K562 (cell line): Measurements from ENCODE around the gene RAP1GAP2. TPM values are rescaled to one million over a fixed set of nuclear protein-coding genes. Genes with fewer than 3 reads are reported as not detected.

Experiments
- ATAC-seq: fragments of 200-7000 bp; cut with Tn5 transposase; 3 replicates; pipeline ENCODE4 v1.9.1; 2020; ENCODE audit warnings: moderate library complexity
- BruUV-seq: library from RNA; stranded (reverse); fragments of 400-500 nt; replicated peaks from 2 replicates; lab custom pipeline; 2021; lab: Mats Ljungman, UMichigan
- CTCF ChIA-PET: fragments of 300-600 bp; formaldehyde crosslinking; extraction: SDS; loops from one replicate; lab custom pipeline; 2021; ENCODE audit warnings: low intra/inter-chr PET ratio; lab: Yijun Ruan, JAX
- POLR2A ChIA-PET: fragments of 300-600, 350-650 bp; sonication (Branson Sonifier 250); formaldehyde crosslinking; extraction: SDS; loops from one replicate; lab custom pipeline; 2021; ENCODE audit warnings: antibody characterized with exemption, inconsistent platforms; lab: Yijun Ruan, JAX
- DNase-seq, 4 experiments: peaks; one replicate each; pipeline versions ENCODE4 v3.0.0 to v3.0.0-alpha.2; 2011 to 2018; ENCODE audit warnings: low spot score in 3 of 4, mixed read lengths in 3 of 4; ENCODE audit errors: extremely low read depth in 1 of 4
- FAIRE-seq: peaks from 2 replicates; lab custom pipeline; 2011; peaks lifted over from hg19 to GRCh38; lab: Jason Lieb, UNC
- H2AFZ ChIP-seq: 2 replicates; pipeline ENCODE4 v1.6.0; 2011; ENCODE audit warnings: low read depth, low read length, control low read depth, inconsistent platforms
- H3K27ac ChIP-seq: fragments of 200-600 bp; 3 replicates; pipeline ENCODE4 v1.8.0; 2011; ENCODE audit warnings: low read depth, mild to moderate bottlenecking, control low read depth, inconsistent platforms, low read length, moderate library complexity, mixed read lengths; ENCODE audit errors: extremely low read depth
- H3K27me3 ChIP-seq, 2 experiments: fragments of 300-600 bp in 1 of 2; 2 replicates in 1 of 2; 3 replicates in 1 of 2; pipeline versions ENCODE4 v1.6.0 to v1.8.0; 2011; ENCODE audit warnings: inconsistent platforms in 2 of 2, low read length in 2 of 2, mild to moderate bottlenecking in 1 of 2, mixed read lengths in 1 of 2, moderate library complexity in 1 of 2; ENCODE audit not compliant: control insufficient read depth in 2 of 2, insufficient read depth in 2 of 2
- H3K36me3 ChIP-seq: fragments of 300-600 bp; 3 replicates; pipeline ENCODE4 v1.8.0; 2011; ENCODE audit warnings: mild to moderate bottlenecking, low read length, inconsistent platforms; ENCODE audit not compliant: control insufficient read depth, insufficient read depth
- H3K4me1 ChIP-seq, 2 experiments: fragments of 200-600 bp in 1 of 2; replicated peaks in 1 of 2; 2 replicates in 1 of 2; 3 replicates in 1 of 2; pipeline versions ENCODE4 v1.5.1 to v1.8.0; 2011; ENCODE audit warnings: inconsistent platforms in 2 of 2, low read length in 2 of 2, mild to moderate bottlenecking in 1 of 2, mixed read lengths in 1 of 2, moderate library complexity in 1 of 2; ENCODE audit not compliant: control insufficient read depth in 2 of 2, insufficient read depth in 2 of 2
- H3K4me2 ChIP-seq: 2 replicates; pipeline ENCODE4 v1.6.1; 2011; ENCODE audit warnings: low read length, control low read depth, inconsistent platforms, mixed read lengths; ENCODE audit not compliant: insufficient read depth
- H3K4me3 ChIP-seq: fragments of 200-600 bp; sonication (generic), shearing (Covaris generic); 2 replicates; pipeline ENCODE4 v1.5.1; 2016; ENCODE audit warnings: control low read depth, inconsistent platforms
- H3K79me2 ChIP-seq: fragments of 200-600 bp; 3 replicates; pipeline ENCODE4 v1.8.0; 2011; ENCODE audit warnings: low read length, inconsistent platforms; ENCODE audit not compliant: control insufficient read depth, insufficient read depth
- H3K9ac ChIP-seq, 2 experiments: 2 replicates each; pipeline versions ENCODE4 v1.6.0 to v1.6.1; 2011; ENCODE audit warnings: low read depth in 2 of 2, low read length in 2 of 2, control low read depth in 1 of 2, inconsistent platforms in 1 of 2, mild to moderate bottlenecking in 1 of 2, mixed read lengths in 1 of 2; ENCODE audit not compliant: insufficient read depth in 1 of 2
- H3K9me1 ChIP-seq: one replicate; pipeline ENCODE4 v1.6.0; 2011; ENCODE audit warnings: inconsistent platforms, mild to moderate bottlenecking, low read length, moderate library complexity; ENCODE audit not compliant: control insufficient read depth, insufficient read depth
- H3K9me3 ChIP-seq: replicated peaks from 2 replicates; pipeline ENCODE4 v1.5.1; 2011; ENCODE audit warnings: low read depth, low read length, inconsistent platforms; ENCODE audit not compliant: control insufficient read depth, insufficient read depth
- H4K20me1 ChIP-seq: replicated peaks from 2 replicates; pipeline ENCODE4 v1.6.1; 2011; ENCODE audit warnings: low read length, inconsistent platforms, mixed read lengths; ENCODE audit not compliant: control insufficient read depth, insufficient read depth
- CEBPG ChIP-seq, 3 experiments: fragments of 200-800 bp in 1 of 3; sonication (Bioruptor generic) in 1 of 3; sonication (generic) in 1 of 3; formaldehyde crosslinking in 1 of 3; IDR thresholded peaks in 2 of 3; conservative IDR thresholded peaks in 1 of 3; 2 replicates each; pipeline versions ENCODE4 v1.6.1 to v1.8.0; 2016 to 2022; ENCODE audit warnings: missing compliant biosample characterization in 2 of 3, missing genetic modification characterization in 2 of 3, mild to moderate bottlenecking in 1 of 3, missing genetic modification reagents in 1 of 3
- ETV5 ChIP-seq: sonication (generic); formaldehyde crosslinking; IDR thresholded peaks from 2 replicates; pipeline ENCODE4 v1.4.0; 2020; ENCODE audit warnings: low read depth, mild to moderate bottlenecking, missing genetic modification reagents
- KDM2B ChIP-seq: fragments of 250-450 bp; sonication (Bioruptor Pico); IDR thresholded peaks from 2 replicates; pipeline ENCODE4 v1.8.0; 2021; ENCODE audit warnings: mild to moderate bottlenecking, moderate library complexity
- KLF13 ChIP-seq: fragments of 450-650 bp; IDR thresholded peaks from 2 replicates; pipeline ENCODE4 v1.6.1; 2016; ENCODE audit warnings: missing genetic modification characterization, low read depth, mild to moderate bottlenecking, missing compliant biosample characterization, moderate library complexity, borderline replicate concordance
- TARDBP ChIP-seq: fragments of 450-650 bp; IDR thresholded peaks from 2 replicates; pipeline ENCODE4 v1.6.1; 2016
- THRAP3 ChIP-seq: fragments of 450-650 bp; IDR thresholded peaks from 2 replicates; pipeline ENCODE4 v1.6.1; 2016; ENCODE audit warnings: mild to moderate bottlenecking, inconsistent platforms, borderline replicate concordance
- ZNF134 ChIP-seq: fragments of 250-450 bp; sonication (Bioruptor Pico); conservative IDR thresholded peaks from 2 replicates; pipeline ENCODE4 v1.4.0; 2020
- ZNF140 ChIP-seq: fragments of 250-450 bp; sonication (Bioruptor Pico); IDR thresholded peaks from 2 replicates; pipeline ENCODE4 v1.8.0; 2021; ENCODE audit warnings: moderate library complexity, mild to moderate bottlenecking, inconsistent platforms
- ZNF384 ChIP-seq: IDR thresholded peaks from 2 replicates; pipeline ENCODE4 v1.6.1; 2012; ENCODE audit warnings: low read depth, low read length, improper control_type of control experiment
- ZNF41 ChIP-seq: fragments of 250-450 bp; sonication (Bioruptor Pico); conservative IDR thresholded peaks from 2 replicates; pipeline ENCODE4 v1.4.0; 2020; ENCODE audit warnings: mild to moderate bottlenecking
- WGBS: fragments of 100-300 bp; shearing (Covaris generic); methylation state at CpG from one replicate; pipeline ENCODE4 v1.1.6; 2016; ENCODE audit warnings: low coverage, mixed read lengths; ENCODE audit not compliant: insufficient coverage; ENCODE audit errors: missing lambda C conversion rate; 5-methylcytosine and 5-hydroxymethylcytosine counted together
- in situ Hi-C: fragments of 300-500 bp; cut with MboI; formaldehyde crosslinking; loops from 4 replicates; pipeline ENCODE4 v1.15.0; 2018; ENCODE audit warnings: inconsistent platforms, mixed read lengths
- intact Hi-C: fragments of 100-400 bp; cut with micrococcal nuclease; formaldehyde crosslinking; loops from 2 replicates; pipeline ENCODE4 v1.14.2; 2022
- polyA plus RNA-seq, 8 experiments: library from polyadenylated mRNA; depleted of rRNA in 4 of 8; stranded (reverse) in 5 of 8; unstranded in 3 of 8; fragments of >200 nt; fragmentation: Nextera tagmentation in 2 of 8; fragmentation: Illumina TruSeq in 1 of 8; extraction: Ambion mirVana in 2 of 8; extraction: Trizol in 1 of 8; gene quantifications; 2 replicates each; pipeline versions ENCODE4 v1.2.1 to v1.2.3, GENCODE V29; 2011 to 2014; ENCODE audit warnings: inconsistent platforms in 1 of 8, missing spikeins in 1 of 8
- total RNA-seq, 7 experiments: library from RNA; depleted of rRNA in 6 of 7; stranded (reverse); fragments of >200 nt in 6 of 7; fragmentation: Illumina TruSeq in 2 of 7; extraction: Trizol in 2 of 7; gene quantifications; 2 replicates each; pipeline versions ENCODE4 v1.2.1 to v1.2.3, GENCODE V29; 2011 to 2021; ENCODE audit warnings: low replicate concordance in 1 of 7
- TF ChIP-seq, protein P1 (sequence below), 2 experiments: IDR thresholded peaks in 1 of 2; conservative IDR thresholded peaks in 1 of 2; 2 replicates each; pipeline ENCODE4 v1.6.1; 2016; ENCODE audit warnings: low read depth in 2 of 2, mild to moderate bottlenecking in 1 of 2, missing compliant biosample characterization in 1 of 2, missing genetic modification characterization in 1 of 2, moderate library complexity in 1 of 2
- TF ChIP-seq, protein P2 (sequence below): fragments of 250-450 bp; sonication (Bioruptor Pico); IDR thresholded peaks from 2 replicates; pipeline ENCODE4 v1.4.0; 2020; ENCODE audit warnings: borderline replicate concordance
- TF ChIP-seq, protein P3 (sequence below): fragments of 250-450 bp; sonication (Bioruptor Pico); IDR thresholded peaks from 2 replicates; pipeline ENCODE4 v1.8.0; 2021; ENCODE audit warnings: mild to moderate bottlenecking, moderate library complexity
- TF ChIP-seq, protein P4 (sequence below): fragments of 200-800 bp; sonication (Bioruptor generic); IDR thresholded peaks from 2 replicates; pipeline ENCODE4 v1.6.1; 2017; ENCODE audit warnings: missing genetic modification characterization, missing compliant biosample characterization

Gene RAP1GAP2
- total and polyA plus RNA-seq, 9 of the 15 experiments (the other 6 are each of a cell fraction or from before 2014, with no cell fraction given) = 0.01 to 1.3 (median 0.42) TPM; not detected in 1

DNA sequence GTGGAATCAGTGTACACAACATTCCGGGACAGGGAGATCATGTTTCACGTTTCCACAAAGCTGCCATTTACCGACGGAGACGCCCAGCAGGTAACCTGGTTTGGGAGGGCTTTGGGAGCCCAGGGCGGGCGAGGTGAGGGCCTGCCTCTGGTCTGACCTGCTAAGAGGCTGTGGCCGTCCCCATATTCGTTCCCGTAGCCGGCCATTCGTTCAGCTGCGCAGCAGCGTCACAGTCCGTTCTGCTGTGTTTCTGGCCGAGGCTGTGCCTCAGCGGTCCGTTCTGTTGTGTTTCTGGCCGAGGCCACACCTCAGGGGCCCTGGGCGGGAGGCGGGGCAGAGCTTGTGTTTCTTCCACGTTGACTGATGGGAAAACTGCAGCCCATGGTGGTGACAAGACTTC, 199.1 kb downstream of the RAP1GAP2 start:
- no peaks in the 10 kb centered on the region for H3K79me2 ChIP-seq
- H3K4me2 ChIP-seq = no peak overlapping the region
- in situ Hi-C loops = no loop called here
- ChIA-PET CTCF (no interaction called here), POLR2A (no interaction called here)
- no peaks in the 10 kb centered on the region for H3K36me3 ChIP-seq
- no peak overlapping the region for H3K9ac ChIP-seq
- peaks cover 2 to 30% of the 10 kb centered on the region in 2 experiments; a peak in 3 of 5 replicates for H3K27me3 ChIP-seq
- peaks cover 0 to 3% of the 10 kb centered on the region in 2 experiments; a peak in 1 of 5 replicates for H3K4me1 ChIP-seq
- no peaks in the 10 kb centered on the region for H4K20me1 ChIP-seq
- no peaks in the 10 kb centered on the region for H3K9me3 ChIP-seq
- no peak overlapping the region for H3K4me3 ChIP-seq
- H2AFZ ChIP-seq = no peak overlapping the region
- no TSS peak for BruUV-seq
- no peak for DNase-seq
- 3% methylated on average over 9 of the region's 22 CpGs for WGBS
- no peak overlapping the region for H3K27ac ChIP-seq
- no peaks in the 10 kb centered on the region for H3K9me1 ChIP-seq
- no peak for FAIRE-seq
- intact Hi-C loops = no loop called here
- ATAC-seq = no peak
- no peak for TF ChIP-seq ZNF140 (CRISPR knock-in tag)
- TF ChIP-seq, protein P1, sequence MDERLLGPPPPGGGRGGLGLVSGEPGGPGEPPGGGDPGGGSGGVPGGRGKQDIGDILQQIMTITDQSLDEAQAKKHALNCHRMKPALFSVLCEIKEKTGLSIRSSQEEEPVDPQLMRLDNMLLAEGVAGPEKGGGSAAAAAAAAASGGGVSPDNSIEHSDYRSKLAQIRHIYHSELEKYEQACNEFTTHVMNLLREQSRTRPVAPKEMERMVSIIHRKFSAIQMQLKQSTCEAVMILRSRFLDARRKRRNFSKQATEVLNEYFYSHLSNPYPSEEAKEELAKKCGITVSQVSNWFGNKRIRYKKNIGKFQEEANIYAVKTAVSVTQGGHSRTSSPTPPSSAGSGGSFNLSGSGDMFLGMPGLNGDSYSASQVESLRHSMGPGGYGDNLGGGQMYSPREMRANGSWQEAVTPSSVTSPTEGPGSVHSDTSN (CRISPR knock-in tag; IDR thresholded peaks at IDR 0.05; ENCODE audit: low read depth) = no peak
- TF ChIP-seq, protein P1 (tag; conservative IDR thresholded peaks at IDR 0.05; ENCODE audit: low read depth) = no peak
- TF ChIP-seq, protein P2, sequence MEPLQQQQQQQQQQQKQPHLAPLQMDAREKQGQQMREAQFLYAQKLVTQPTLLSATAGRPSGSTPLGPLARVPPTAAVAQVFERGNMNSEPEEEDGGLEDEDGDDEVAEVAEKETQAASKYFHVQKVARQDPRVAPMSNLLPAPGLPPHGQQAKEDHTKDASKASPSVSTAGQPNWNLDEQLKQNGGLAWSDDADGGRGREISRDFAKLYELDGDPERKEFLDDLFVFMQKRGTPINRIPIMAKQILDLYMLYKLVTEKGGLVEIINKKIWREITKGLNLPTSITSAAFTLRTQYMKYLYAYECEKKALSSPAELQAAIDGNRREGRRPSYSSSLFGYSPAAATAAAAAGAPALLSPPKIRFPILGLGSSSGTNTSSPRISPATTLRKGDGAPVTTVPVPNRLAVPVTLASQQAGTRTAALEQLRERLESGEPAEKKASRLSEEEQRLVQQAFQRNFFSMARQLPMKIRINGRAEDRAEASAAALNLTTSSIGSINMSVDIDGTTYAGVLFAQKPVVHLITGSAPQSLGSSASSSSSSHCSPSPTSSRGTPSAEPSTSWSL = no peak
- TF ChIP-seq ZNF41 = no peak
- TF ChIP-seq, protein P3, sequence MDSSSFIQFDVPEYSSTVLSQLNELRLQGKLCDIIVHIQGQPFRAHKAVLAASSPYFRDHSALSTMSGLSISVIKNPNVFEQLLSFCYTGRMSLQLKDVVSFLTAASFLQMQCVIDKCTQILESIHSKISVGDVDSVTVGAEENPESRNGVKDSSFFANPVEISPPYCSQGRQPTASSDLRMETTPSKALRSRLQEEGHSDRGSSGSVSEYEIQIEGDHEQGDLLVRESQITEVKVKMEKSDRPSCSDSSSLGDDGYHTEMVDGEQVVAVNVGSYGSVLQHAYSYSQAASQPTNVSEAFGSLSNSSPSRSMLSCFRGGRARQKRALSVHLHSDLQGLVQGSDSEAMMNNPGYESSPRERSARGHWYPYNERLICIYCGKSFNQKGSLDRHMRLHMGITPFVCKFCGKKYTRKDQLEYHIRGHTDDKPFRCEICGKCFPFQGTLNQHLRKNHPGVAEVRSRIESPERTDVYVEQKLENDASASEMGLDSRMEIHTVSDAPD (CRISPR knock-in tag) = no peak
- TF ChIP-seq ZNF134 (CRISPR knock-in tag) = no peak
- TF ChIP-seq TARDBP = no peak
- no peak for TF ChIP-seq KDM2B (CRISPR knock-in tag)
- no peak for TF ChIP-seq CEBPG (CRISPR knock-in tag; IDR thresholded peaks at IDR 0.05)
- no peak for TF ChIP-seq CEBPG (tag; conservative IDR thresholded peaks at IDR 0.05 in 1 of 2, IDR thresholded peaks at IDR 0.05 in 1 of 2)
- no peak for TF ChIP-seq KLF13 (tag)
- no peak for TF ChIP-seq THRAP3
- no peak for TF ChIP-seq ZNF384
- TF ChIP-seq, protein P4, sequence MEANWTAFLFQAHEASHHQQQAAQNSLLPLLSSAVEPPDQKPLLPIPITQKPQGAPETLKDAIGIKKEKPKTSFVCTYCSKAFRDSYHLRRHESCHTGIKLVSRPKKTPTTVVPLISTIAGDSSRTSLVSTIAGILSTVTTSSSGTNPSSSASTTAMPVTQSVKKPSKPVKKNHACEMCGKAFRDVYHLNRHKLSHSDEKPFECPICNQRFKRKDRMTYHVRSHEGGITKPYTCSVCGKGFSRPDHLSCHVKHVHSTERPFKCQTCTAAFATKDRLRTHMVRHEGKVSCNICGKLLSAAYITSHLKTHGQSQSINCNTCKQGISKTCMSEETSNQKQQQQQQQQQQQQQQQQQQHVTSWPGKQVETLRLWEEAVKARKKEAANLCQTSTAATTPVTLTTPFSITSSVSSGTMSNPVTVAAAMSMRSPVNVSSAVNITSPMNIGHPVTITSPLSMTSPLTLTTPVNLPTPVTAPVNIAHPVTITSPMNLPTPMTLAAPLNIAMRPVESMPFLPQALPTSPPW (CRISPR knock-in tag) = no peak
- TF ChIP-seq ETV5 (CRISPR knock-in tag) = no peak
